ENCODE measurements around the gene ATXN7. TPM values are rescaled to one million over a fixed set of nuclear protein-coding genes. Genes with fewer than 3 reads are reported as not detected.

The ATXN7 gene
- total RNA-seq, 1 donor from 2014 or later, result 19.8 TPM

DNA sequence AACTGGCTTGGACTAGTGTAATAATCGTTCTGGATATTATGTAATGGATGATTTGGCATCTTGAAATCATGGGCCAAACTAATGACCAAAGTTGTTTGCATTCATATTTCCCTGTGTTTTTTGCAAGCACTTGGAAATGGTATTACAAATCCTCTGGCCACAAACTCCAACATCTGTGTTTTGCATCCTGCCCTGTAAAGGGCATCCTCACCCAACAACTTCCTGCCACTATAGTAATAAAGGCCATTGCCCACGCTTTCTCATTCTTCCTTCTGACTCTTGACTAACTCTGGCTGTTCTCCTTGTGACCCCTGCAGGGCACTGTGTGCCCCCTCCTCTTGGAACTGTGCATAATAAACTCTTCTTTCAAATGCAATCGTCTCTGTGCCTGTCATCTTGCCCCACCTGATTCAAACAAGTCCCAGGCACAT lies 185.0 kb downstream of the ATXN7 start:
- no peaks in the 10 kb centered on the region for H3K36me3 Mint-ChIP-seq
- H3K4me3 Mint-ChIP-seq, result no peak overlapping the region
- DNase-seq (ENCODE audit: extremely low spot score, unreplicated experiment), result no peak
- peaks cover 16% of the 10 kb centered on the region for H3K27me3 Mint-ChIP-seq
- no peak overlapping the region for H3K27ac Mint-ChIP-seq
- H3K9me3 Mint-ChIP-seq, result no peaks in the 10 kb centered on the region
- TF ChIP-seq CTCF (conservative IDR thresholded peaks at IDR 0.05), result no peak
- peaks cover 27% of the 10 kb centered on the region for H3K4me1 Mint-ChIP-seq (ENCODE audit: unreplicated experiment)

- Mint-ChIP-seq H3K27ac (no peak overlapping the region), H3K36me3 (no peaks in the 10 kb centered on the region), H3K9me3 (no peaks in the 10 kb centered on the region), H3K4me1 (ENCODE audit: unreplicated experiment) (peaks cover 29% of the 10 kb centered on the region), H3K27me3 (peaks cover 16% of the 10 kb centered on the region), H3K4me3 (no peak overlapping the region)
- DNase-seq (ENCODE audit: extremely low spot score, unreplicated experiment), result no peak
- no peak for TF ChIP-seq CTCF (conservative IDR thresholded peaks at IDR 0.05)
These were observed 185.5 kb downstream of the ATXN7 start for GRCh38 chr3:64049136-64049535.

DNA sequence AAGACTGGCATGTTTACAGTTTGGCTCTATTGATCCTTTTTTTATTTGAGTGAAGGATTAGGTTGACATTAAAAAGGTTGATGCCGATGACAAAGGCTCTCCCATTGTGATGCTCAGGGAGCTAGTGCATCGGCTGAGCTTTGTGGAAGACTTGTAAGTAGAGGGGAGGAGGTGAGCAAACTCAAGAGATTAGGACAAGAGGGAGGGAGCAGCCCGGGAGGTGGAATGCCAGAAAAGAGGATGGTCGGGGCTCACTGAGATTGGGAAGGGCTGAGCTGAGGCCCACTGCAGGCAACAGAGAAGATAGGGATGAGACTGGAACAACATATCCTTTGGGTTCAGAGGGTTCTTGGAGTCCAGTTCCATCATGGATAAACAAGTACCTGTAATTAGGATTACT lies 186.2 kb downstream of the ATXN7 start:
- Mint-ChIP-seq H3K4me3 (no peak overlapping the region), H3K4me1 (ENCODE audit: unreplicated experiment) (peaks cover 29% of the 10 kb centered on the region), H3K27ac (no peak overlapping the region), H3K36me3 (no peaks in the 10 kb centered on the region), H3K27me3 (peaks cover 16% of the 10 kb centered on the region), H3K9me3 (no peaks in the 10 kb centered on the region)
- no peak for TF ChIP-seq CTCF (conservative IDR thresholded peaks at IDR 0.05)
- DNase-seq (ENCODE audit: extremely low spot score, unreplicated experiment), result no peak

Other genes with a start within 250 kb of the ATXN7 start
- not detected in 2 replicates for gene SNTN, start 211.2 kb upstream of the ATXN7 start, total RNA-seq (ENCODE audit: low replicate concordance)
- gene C3orf49, start 44.6 kb upstream of the ATXN7 start, total RNA-seq (ENCODE audit: low replicate concordance), result not detected in 2 replicates
- gene THOC7, start 62 bp upstream of the ATXN7 start, total RNA-seq (ENCODE audit: low replicate concordance), result 48.3 and 53.0 TPM in 2 replicates
- gene SCAANT1, start 48.5 kb downstream of the ATXN7 start, total RNA-seq (ENCODE audit: low replicate concordance), result not detected in 2 replicates
- gene PSMD6, start 159.6 kb downstream of the ATXN7 start, total RNA-seq (ENCODE audit: low replicate concordance), result 68.1 and 81.4 TPM in 2 replicates